ENCODE results near the gene MICAL2. TPM values are rescaled to one million over a fixed set of nuclear protein-coding genes. Genes with fewer than 3 reads are reported as not detected.

MICAL2 gene
- total and polyA plus RNA-seq, 2 of the 8 experiments (the other 6 are each of a cell fraction or from before 2014, with no cell fraction given) = 1.3 to 4.1 TPM

- Histone ChIP-seq H4K91ac (replicated peaks; ENCODE audit: insufficient read length, low read length) (no peak overlapping the region), H3K14ac (ENCODE audit: insufficient read length) (no peak overlapping the region), H3K27me3 (replicated peaks in 1 of 4; ENCODE audit: control insufficient read depth in 3 of 4, extremely low read depth in 1 of 4, insufficient read depth in 3 of 4, low read length in 3 of 4) (no peaks in the 10 kb centered on the region), H2BK120ac (replicated peaks; ENCODE audit: low read depth, low read length) (no peak overlapping the region), H2BK12ac (ENCODE audit: low read depth, low read length) (no peak overlapping the region), H4K8ac (ENCODE audit: extremely low read depth, insufficient read depth, low read length) (no peak overlapping the region), H2AFZ (ENCODE audit: low read length) (no peak overlapping the region), H3K79me1 (ENCODE audit: low read depth, low read length) (no peaks in the 10 kb centered on the region), H3K27ac (ENCODE audit: low read depth, low read length) (no peak overlapping the region), H3K4me1 (replicated peaks in 1 of 4; ENCODE audit: control insufficient read depth in 3 of 4, insufficient read depth in 4 of 4, low read length in 3 of 4) (no peaks in the 10 kb centered on the region; a peak in 1 of 7 replicates), H3K36me3 (ENCODE audit: control insufficient read depth in 2 of 4, insufficient read depth in 4 of 4, low read length in 3 of 4) (no peaks in the 10 kb centered on the region), H3K9ac (replicated peaks in 1 of 4; ENCODE audit: extremely low read depth in 1 of 4, low read depth in 3 of 4, low read length in 3 of 4) (no peak overlapping the region), H3K56ac (replicated peaks; ENCODE audit: insufficient read length, low read depth, low read length) (no peak overlapping the region), H4K5ac (ENCODE audit: insufficient read length, low read depth, low read length) (no peak overlapping the region), H3K4ac (replicated peaks; ENCODE audit: insufficient read length, low read depth, low read length) (no peak overlapping the region), H4K20me1 (replicated peaks in 1 of 2; ENCODE audit: control insufficient read depth in 1 of 2, insufficient read depth in 2 of 2, low read length in 2 of 2) (no peaks in the 10 kb centered on the region), H3K18ac (ENCODE audit: extremely low read depth, low read length) (no peak overlapping the region), H2AK5ac (ENCODE audit: low read depth, low read length) (no peak overlapping the region), H2BK5ac (ENCODE audit: low read depth, low read length) (no peak overlapping the region), H3K23me2 (ENCODE audit: low read depth, low read length) (no peaks in the 10 kb centered on the region), H3K23ac (ENCODE audit: insufficient read length) (no peak overlapping the region), H3K79me2 (ENCODE audit: control insufficient read depth in 1 of 2, insufficient read depth in 2 of 2, low read length in 2 of 2) (no peaks in the 10 kb centered on the region), H3K9me3 (ENCODE audit: insufficient read depth in 2 of 2, low read depth in 1 of 2, low read length in 1 of 2) (no peaks in the 10 kb centered on the region), H2BK15ac (ENCODE audit: low read length) (no peak overlapping the region), H3K4me2 (ENCODE audit: insufficient read depth in 1 of 2, low read depth in 2 of 2, low read length in 2 of 2) (no peak overlapping the region), H3K4me3 (ENCODE audit: extremely low read depth in 1 of 4, insufficient read depth in 2 of 4, low read depth in 3 of 4, low read length in 4 of 4) (no peak overlapping the region), H2BK20ac (ENCODE audit: low read length) (no peak overlapping the region)
- POLR2A ChIA-PET (ENCODE audit: partially characterized antibody) = no interaction called here
- FAIRE-seq (no peak), DNase-seq (ENCODE audit: low read depth in 1 of 2, low spot score in 2 of 2) (no peak)
- CTCF ChIA-PET (ENCODE audit: partially characterized antibody) = interaction anchor here (0.6 to 10.7 kb wide), 12 partner anchors 8 to 185 kb away, joined by 3 to 137 read pairs (median 3); no protein-coding TSS in a partner anchor
- TF ChIP-seq SAP30 (IDR thresholded peaks at IDR 0.05; ENCODE audit: insufficient read depth, insufficient replicate concordance, low read length) (no peak), NRF1 (IDR thresholded peaks at IDR 0.05; ENCODE audit: low read depth, low read length) (no peak), TCF12 (IDR thresholded peaks at IDR 0.05; ENCODE audit: low read depth, low read length) (no peak), PHF8 (conservative IDR thresholded peaks at IDR 0.05; ENCODE audit: low read depth, low read length) (no peak), RXRA (IDR thresholded peaks at IDR 0.05; ENCODE audit: insufficient read depth, low read depth, low read length) (no peak), CTCF (IDR thresholded peaks at IDR 0.05; ENCODE audit: control extremely low read depth in 1 of 3, insufficient read depth in 1 of 3, low read depth in 1 of 3, low read length in 3 of 3) (no peak)
- 89% methylated on average over 1 of the region's 1 CpG; no CpG with 5 or more reads in 1 of the 2 experiments for WGBS, 2 experiments (ENCODE audit: extremely low coverage in 1 of 2, insufficient coverage in 1 of 2, insufficient read length in 1 of 2, insufficient replicate concordance in 2 of 2, low coverage in 1 of 2, low lambda C conversion rate in 2 of 2, missing lambda C conversion rate in 1 of 2)
Measured at GRCh38 chr11:12233602-12233925, 123.2 kb downstream of the MICAL2 start.

Measured in H1 (cell line).